ENCODE results near the gene KCNQ5. TPM values are rescaled to one million over a fixed set of nuclear protein-coding genes. Genes with fewer than 3 reads are reported as not detected.
"Not testable (repeated sequence)": the region's sequence is repeated elsewhere in the genome, so short reads cannot be mapped to it uniquely, and the experiment has no call there.

The KCNQ5 gene
- total and polyA plus RNA-seq, 4 experiments from 2014 or later, result 1.0 to 4.2 (median 3.4) TPM; not detected in 1

GRCh38 chr6:73180076-73180738 lies 558.3 kb downstream of the KCNQ5 start:
- no peaks in the 10 kb centered on the region for H3K27me3 ChIP-seq (ENCODE audit: insufficient read depth, low read length)
- no peaks in the 10 kb centered on the region for H3K4me1 ChIP-seq (ENCODE audit: insufficient read depth, low read length)
- POLR2A ChIA-PET (ENCODE audit: partially characterized antibody), result interaction anchor here (0.6 kb wide), 1 partner anchor 272 kb away, joined by 3 read pairs; the partner anchor contains the start of gene CGAS
- no peak overlapping the region for H3K27ac Mint-ChIP-seq
- peaks cover 2 to 3% of the 10 kb centered on the region in 2 donors for H3K27me3 Mint-ChIP-seq
- CTCF ChIA-PET (ENCODE audit: partially characterized antibody), result interaction anchor here (0.7 to 2.2 kb wide), 4 partner anchors 8 to 769 kb away, joined by 4 to 6 read pairs (median 4); no protein-coding TSS in a partner anchor
- intact Hi-C loops (cut with micrococcal nuclease), result no loop called here
- peak overlapping the region in 1 of 8 donors; percentile 45 for H3K4me3 Mint-ChIP-seq
- H3K4me1 Mint-ChIP-seq, result peaks cover 0 to 5% (median 4%) of the 10 kb centered on the region in 4 donors
- no peaks in the 10 kb centered on the region for H3K9me3 ChIP-seq (ENCODE audit: control insufficient read depth in 1 of 2, low read length in 2 of 2)
- no peak overlapping the region for H3K4me3 ChIP-seq (ENCODE audit: low read length in 2 of 2)
- no peaks in the 10 kb centered on the region for H3K36me3 ChIP-seq (ENCODE audit: insufficient read depth, low read length)
- no peak overlapping the region for H3K27ac ChIP-seq (ENCODE audit: low read depth, low read length)
- H3K9me3 Mint-ChIP-seq, result no peaks in the 10 kb centered on the region
- no peak for DNase-seq
- no peaks in the 10 kb centered on the region for H3K36me3 Mint-ChIP-seq

- Histone ChIP-seq H3K9me3 (ENCODE audit: control insufficient read depth in 1 of 2, low read length in 2 of 2) (no peaks in the 10 kb centered on the region), H3K4me1 (ENCODE audit: insufficient read depth, low read length) (no peaks in the 10 kb centered on the region), H3K36me3 (ENCODE audit: insufficient read depth, low read length) (no peaks in the 10 kb centered on the region), H3K27ac (ENCODE audit: low read depth, low read length) (no peak overlapping the region), H3K27me3 (ENCODE audit: insufficient read depth, low read length) (no peaks in the 10 kb centered on the region), H3K4me3 (ENCODE audit: low read length in 2 of 2) (no peak overlapping the region)
- Mint-ChIP-seq H3K4me1 (peaks cover 0 to 5% (median 4%) of the 10 kb centered on the region in 4 donors), H3K9me3 (no peaks in the 10 kb centered on the region), H3K27ac (no peak overlapping the region), H3K36me3 (no peaks in the 10 kb centered on the region), H3K4me3 (peak overlapping the region in 7 of 8 donors; percentile 0 to 61 (median 45)), H3K27me3 (peaks cover 2 to 3% of the 10 kb centered on the region in 2 donors)
- intact Hi-C loops (cut with micrococcal nuclease), result loop anchor here (1.0 kb wide), 4 partner anchors 51 to 769 kb away; no protein-coding TSS in a partner anchor
- DNase-seq, result peak; percentile 32 to 46 (median 43)
- POLR2A ChIA-PET (ENCODE audit: partially characterized antibody), result interaction anchor here (0.6 kb wide), 1 partner anchor 271 kb away, joined by 3 read pairs; the partner anchor contains the start of gene CGAS
- CTCF ChIA-PET (ENCODE audit: partially characterized antibody), result interaction anchor here (0.7 to 2.2 kb wide), 5 partner anchors 9 to 770 kb away, joined by 4 to 11 read pairs (median 5); no protein-coding TSS in a partner anchor
Measured at GRCh38 chr6:73180763-73181619, 559.1 kb downstream of the KCNQ5 start.

- intact Hi-C loops (cut with micrococcal nuclease), result no loop called here
Measured at GRCh38 chr6:73182021-73182607, 560.2 kb downstream of the KCNQ5 start.

GRCh38 chr6:73193302-73193701 lies 571.4 kb downstream of the KCNQ5 start:
- H3K4me3 Mint-ChIP-seq; H3K4me1 ChIP-seq (ENCODE audit: insufficient read depth, low read length); H3K4me3 ChIP-seq (ENCODE audit: low read length in 2 of 2); CTCF ChIA-PET (ENCODE audit: partially characterized antibody); H3K9me3 Mint-ChIP-seq; DNase-seq; H3K4me1 Mint-ChIP-seq; H3K27me3 Mint-ChIP-seq; POLR2A ChIA-PET (ENCODE audit: partially characterized antibody); H3K27ac ChIP-seq (ENCODE audit: low read depth, low read length); H3K36me3 ChIP-seq (ENCODE audit: insufficient read depth, low read length); H3K27me3 ChIP-seq (ENCODE audit: insufficient read depth, low read length); H3K9me3 ChIP-seq (ENCODE audit: control insufficient read depth in 1 of 2, low read length in 2 of 2); H3K36me3 Mint-ChIP-seq; intact Hi-C loops (cut with micrococcal nuclease); H3K27ac Mint-ChIP-seq: not testable (repeated sequence)

More at GRCh38 chr6:73182021-73182607, 560.2 kb downstream of the KCNQ5 start:
- Mint-ChIP-seq H3K27me3 (peaks cover 2 to 3% of the 10 kb centered on the region in 2 donors), H3K36me3 (no peaks in the 10 kb centered on the region), H3K27ac (no peak overlapping the region), H3K9me3 (no peaks in the 10 kb centered on the region), H3K4me3 (no peak overlapping the region), H3K4me1 (peaks cover 0 to 5% (median 4%) of the 10 kb centered on the region in 4 donors)
- H3K4me1 ChIP-seq (ENCODE audit: insufficient read depth, low read length), result no peaks in the 10 kb centered on the region
- no peak overlapping the region for H3K27ac ChIP-seq (ENCODE audit: low read depth, low read length)
- CTCF ChIA-PET (ENCODE audit: partially characterized antibody), result interaction anchor here (1.3 to 2.2 kb wide), 3 partner anchors 13 to 770 kb away, joined by 4 to 11 read pairs (median 6); no protein-coding TSS in a partner anchor
- H3K27me3 ChIP-seq (ENCODE audit: insufficient read depth, low read length), result no peaks in the 10 kb centered on the region
- H3K36me3 ChIP-seq (ENCODE audit: insufficient read depth, low read length), result no peaks in the 10 kb centered on the region
- H3K9me3 ChIP-seq (ENCODE audit: control insufficient read depth in 1 of 2, low read length in 2 of 2), result no peaks in the 10 kb centered on the region
- POLR2A ChIA-PET (ENCODE audit: partially characterized antibody), result no interaction called here
- DNase-seq, result no peak
- H3K4me3 ChIP-seq (ENCODE audit: low read length in 2 of 2), result no peak overlapping the region

- Mint-ChIP-seq H3K9me3 (no peaks in the 10 kb centered on the region), H3K4me1 (no peaks in the 10 kb centered on the region), H3K36me3 (peaks cover 0 to 2% of the 10 kb centered on the region in 2 donors), H3K4me3 (no peak overlapping the region), H3K27ac (no peak overlapping the region), H3K27me3 (no peaks in the 10 kb centered on the region)
- H3K36me3 ChIP-seq (ENCODE audit: insufficient read depth, low read length), result no peaks in the 10 kb centered on the region
- CTCF ChIA-PET (ENCODE audit: partially characterized antibody), result no interaction called here
- DNase-seq, result no peak
- no peaks in the 10 kb centered on the region for H3K4me1 ChIP-seq (ENCODE audit: insufficient read depth, low read length)
- no peaks in the 10 kb centered on the region for H3K27me3 ChIP-seq (ENCODE audit: insufficient read depth, low read length)
- no peak overlapping the region for H3K27ac ChIP-seq (ENCODE audit: low read depth, low read length)
- no peak overlapping the region for H3K4me3 ChIP-seq (ENCODE audit: low read length in 2 of 2)
- POLR2A ChIA-PET (ENCODE audit: partially characterized antibody), result no interaction called here
- intact Hi-C loops (cut with micrococcal nuclease), result no loop called here
- H3K9me3 ChIP-seq (ENCODE audit: control insufficient read depth in 1 of 2, low read length in 2 of 2), result no peaks in the 10 kb centered on the region
Measured at GRCh38 chr6:73194744-73195143, 572.9 kb downstream of the KCNQ5 start.

GRCh38 chr6:73200247-73200646 lies 578.4 kb downstream of the KCNQ5 start:
- no peaks in the 10 kb centered on the region for H3K27me3 Mint-ChIP-seq
- intact Hi-C loops (cut with micrococcal nuclease), result no loop called here
- Histone ChIP-seq H3K4me3 (ENCODE audit: low read length in 2 of 2) (no peak overlapping the region), H3K36me3 (ENCODE audit: insufficient read depth, low read length) (no peaks in the 10 kb centered on the region), H3K9me3 (ENCODE audit: control insufficient read depth in 1 of 2, low read length in 2 of 2) (no peaks in the 10 kb centered on the region), H3K27me3 (ENCODE audit: insufficient read depth, low read length) (no peaks in the 10 kb centered on the region), H3K4me1 (ENCODE audit: insufficient read depth, low read length) (no peaks in the 10 kb centered on the region), H3K27ac (ENCODE audit: low read depth, low read length) (no peak overlapping the region)
- DNase-seq, result no peak
- ChIA-PET POLR2A (ENCODE audit: partially characterized antibody) (no interaction called here), CTCF (ENCODE audit: partially characterized antibody) (no interaction called here)
- peaks cover 0 to 2% (median 0%) of the 10 kb centered on the region in 4 donors for H3K4me1 Mint-ChIP-seq
- H3K9me3 Mint-ChIP-seq, result peaks cover 0 to 2% (median 0%) of the 10 kb centered on the region in 8 donors
- H3K27ac Mint-ChIP-seq, result no peak overlapping the region
- no peak overlapping the region for H3K4me3 Mint-ChIP-seq
- H3K36me3 Mint-ChIP-seq, result no peaks in the 10 kb centered on the region

GRCh38 chr6:73200735-73201134 lies 578.9 kb downstream of the KCNQ5 start:
- Histone ChIP-seq H3K4me3 (ENCODE audit: low read length in 2 of 2) (no peak overlapping the region), H3K36me3 (ENCODE audit: insufficient read depth, low read length) (no peaks in the 10 kb centered on the region), H3K4me1 (ENCODE audit: insufficient read depth, low read length) (no peaks in the 10 kb centered on the region), H3K9me3 (ENCODE audit: control insufficient read depth in 1 of 2, low read length in 2 of 2) (no peaks in the 10 kb centered on the region), H3K27me3 (ENCODE audit: insufficient read depth, low read length) (no peaks in the 10 kb centered on the region), H3K27ac (ENCODE audit: low read depth, low read length) (no peak overlapping the region)
- Mint-ChIP-seq H3K27ac (peak overlapping the region in 1 of 7 donors; percentile 2), H3K27me3 (no peaks in the 10 kb centered on the region), H3K4me1 (peaks cover 0 to 2% (median 0%) of the 10 kb centered on the region in 4 donors), H3K9me3 (peaks cover 0 to 2% (median 0%) of the 10 kb centered on the region in 8 donors), H3K36me3 (no peaks in the 10 kb centered on the region), H3K4me3 (no peak overlapping the region)
- ChIA-PET POLR2A (ENCODE audit: partially characterized antibody) (no interaction called here), CTCF (ENCODE audit: partially characterized antibody) (no interaction called here)
- no peak for DNase-seq
- intact Hi-C loops (cut with micrococcal nuclease), result no loop called here

Data from CD4-positive, alpha-beta memory T cell (primary cell).